ENCODE data around the gene CLASP1.
"Not testable (repeated sequence)": the region's sequence is repeated elsewhere in the genome, so short reads cannot be mapped to it uniquely, and the experiment has no call there.

Gene CLASP1

DNA sequence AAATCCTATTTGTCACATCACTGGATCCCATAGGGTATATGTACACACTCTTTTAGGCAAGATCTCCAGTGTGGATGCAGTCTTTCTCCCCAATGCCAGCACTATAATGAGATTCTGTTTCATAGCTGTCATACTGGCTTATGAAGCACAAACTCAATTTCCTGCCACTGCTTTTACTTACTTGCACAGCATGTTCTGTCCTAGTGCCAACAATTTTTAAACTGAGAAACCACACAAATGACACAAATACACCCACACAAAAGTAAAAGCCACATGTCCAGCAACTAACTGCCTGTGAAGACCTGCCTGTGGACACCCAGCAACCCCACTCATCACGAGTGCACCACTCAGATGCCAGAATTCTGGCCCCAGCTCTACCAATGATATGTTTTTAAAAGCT lies 148.2 kb downstream of the CLASP1 start:
- no peak for DNase-seq

DNA sequence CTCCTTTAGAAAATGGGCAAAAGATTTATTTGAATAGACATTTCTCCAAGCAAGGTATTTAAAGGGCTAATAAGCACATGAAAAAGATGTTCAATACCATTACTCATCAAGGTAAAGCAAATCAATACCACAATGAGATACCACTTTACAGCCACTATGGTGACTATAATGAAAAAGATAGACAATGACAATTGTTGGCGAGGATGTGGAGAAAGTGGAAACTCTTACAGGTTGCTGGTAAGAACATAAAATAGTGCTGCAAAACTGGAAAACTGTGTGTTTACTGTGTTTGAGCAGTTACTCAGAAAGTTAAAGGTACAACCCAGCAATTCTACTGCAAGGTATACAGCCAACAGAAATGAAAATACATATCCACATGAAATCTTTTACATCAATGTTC lies 150.5 kb downstream of the CLASP1 start:
- no peak for DNase-seq

DNA sequence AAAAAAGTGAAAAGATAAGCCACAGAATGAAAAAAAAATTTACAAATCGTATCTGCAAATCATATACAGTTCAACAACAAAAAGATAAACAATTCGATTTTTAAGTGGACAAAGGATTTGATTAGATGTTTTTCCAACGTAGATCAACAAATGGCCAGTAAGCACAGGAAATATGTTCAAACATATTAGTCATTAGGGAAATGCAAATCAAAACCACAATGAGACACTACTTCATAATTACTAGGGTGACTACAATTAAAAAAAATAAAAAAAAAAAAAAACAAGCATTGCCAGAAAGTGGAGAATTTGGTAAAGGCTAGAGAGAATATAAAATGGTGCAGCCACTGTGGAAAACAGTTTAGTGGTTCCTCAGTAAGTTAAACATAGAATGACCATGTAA lies 156.9 kb downstream of the CLASP1 start:
- DNase-seq = no peak

DNA sequence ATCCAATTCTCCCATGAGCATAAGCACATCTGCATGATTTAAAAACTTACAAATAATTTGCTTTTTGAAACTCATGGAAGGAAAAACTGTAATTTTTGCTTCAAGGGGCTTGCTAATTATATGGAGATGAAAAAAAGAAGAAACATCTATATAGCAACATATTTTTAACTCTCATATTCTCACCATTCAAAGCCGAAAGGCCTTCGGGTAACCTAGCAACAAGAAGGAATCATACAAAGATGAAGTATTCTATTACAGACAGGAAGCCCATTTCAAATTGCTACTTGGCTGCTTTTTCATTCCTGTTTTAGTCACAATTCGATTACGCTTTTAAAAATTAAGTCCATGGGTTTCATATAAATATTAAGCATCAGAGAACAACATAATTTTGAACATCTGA lies 157.7 kb downstream of the CLASP1 start:
- no peak for DNase-seq

DNA sequence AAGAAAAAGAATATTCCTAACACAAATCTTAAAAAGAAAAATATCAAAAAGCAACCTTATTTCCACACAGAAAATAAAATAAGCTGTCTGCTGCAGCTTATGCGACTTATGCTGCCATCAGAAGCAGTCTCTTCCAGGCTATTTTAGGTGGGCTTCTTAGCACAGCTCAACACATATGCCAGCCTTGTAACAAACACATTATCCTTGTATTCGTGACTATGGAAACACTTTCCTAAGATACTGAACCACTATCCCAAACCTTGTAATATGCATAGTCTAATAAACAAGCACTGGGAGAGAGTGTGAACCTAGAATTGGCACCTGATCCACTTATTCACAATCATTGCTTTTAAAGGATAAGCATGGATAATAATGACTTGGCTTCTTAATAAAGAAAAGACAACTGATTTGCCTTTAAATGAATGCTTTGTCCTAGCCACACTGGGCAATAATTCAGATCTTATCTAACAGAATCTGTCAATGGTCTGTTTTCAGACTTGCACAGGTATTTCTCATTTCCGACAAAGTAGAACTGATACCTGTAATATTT lies 158.6 kb downstream of the CLASP1 start:
- DNase-seq = no peak

DNA sequence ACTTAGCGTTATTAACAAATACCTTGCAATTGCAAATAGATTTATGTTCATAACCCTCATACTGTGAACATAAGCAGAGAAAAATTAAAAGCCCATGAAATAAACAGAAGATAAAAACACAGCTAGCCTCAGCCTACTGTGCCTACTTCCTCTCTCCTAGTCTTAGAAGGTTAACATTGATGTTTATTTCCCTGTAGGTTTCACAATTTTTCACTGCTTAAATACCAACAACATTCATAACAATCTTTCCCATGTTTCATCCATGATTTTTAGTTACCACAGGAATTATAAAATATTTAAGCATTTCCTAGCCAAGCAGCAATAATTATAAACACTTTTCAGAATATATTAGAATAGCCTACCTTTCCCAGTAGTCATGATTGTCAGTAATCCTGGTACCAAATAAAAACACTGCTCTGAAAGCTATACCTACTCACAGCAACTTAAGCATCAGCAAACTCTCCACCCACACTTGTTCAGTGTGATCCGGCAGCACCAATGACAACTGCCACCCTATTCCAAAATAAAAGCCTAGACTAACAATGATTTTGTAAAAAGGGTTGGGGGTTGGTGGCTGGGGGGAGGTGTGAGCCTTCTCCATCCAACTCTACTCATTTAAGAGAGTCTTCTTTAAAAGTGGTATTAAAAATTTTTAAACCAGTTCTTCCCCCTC lies 159.2 kb downstream of the CLASP1 start:
- DNase-seq = no peak

DNA sequence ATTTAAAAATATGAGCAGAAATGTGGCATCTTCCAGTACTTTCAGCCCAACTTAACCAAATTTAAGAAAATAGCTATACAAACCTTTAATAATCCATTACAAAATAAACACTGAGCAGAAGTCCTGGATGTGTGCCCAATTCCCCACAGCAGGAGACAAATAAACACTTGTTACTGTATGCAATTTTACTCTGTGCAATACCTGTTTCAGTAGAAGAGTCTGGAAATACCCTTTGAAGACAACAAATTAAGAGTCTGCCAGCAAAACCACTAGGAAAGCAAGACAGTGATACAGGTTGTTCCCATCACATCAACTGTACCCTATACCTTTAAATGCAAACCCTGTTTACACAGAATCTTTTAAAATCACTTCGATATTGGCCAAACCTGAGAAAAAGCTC lies 160.0 kb downstream of the CLASP1 start:
- no peak for DNase-seq

DNA sequence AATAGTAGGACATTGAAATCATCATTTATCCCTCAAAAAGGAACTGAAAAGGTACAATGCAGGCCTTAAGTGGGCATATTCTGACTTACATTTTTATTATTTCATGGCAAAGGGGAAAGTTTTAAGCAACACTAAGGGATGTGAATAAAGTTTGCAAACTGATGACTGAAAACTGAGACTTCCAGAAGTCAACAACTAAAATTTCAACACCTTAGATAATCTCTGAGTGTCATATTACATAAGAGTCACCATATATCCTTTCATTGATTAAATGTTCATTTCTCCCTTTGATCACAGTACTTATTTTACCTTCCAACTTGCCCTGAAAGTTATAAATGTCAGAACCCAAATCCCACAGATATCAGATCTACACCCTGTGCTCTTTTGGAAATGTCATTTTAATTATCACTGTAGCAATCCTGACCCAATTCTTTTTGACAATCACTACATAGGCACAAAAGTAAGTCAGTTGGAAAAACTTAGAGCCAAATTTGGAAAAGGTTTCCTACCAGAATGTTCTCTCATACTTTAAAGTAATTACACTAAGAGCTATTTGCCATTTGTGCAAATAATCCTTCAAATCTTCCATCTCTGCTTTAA lies 163.0 kb downstream of the CLASP1 start:
- no peak for DNase-seq

DNA sequence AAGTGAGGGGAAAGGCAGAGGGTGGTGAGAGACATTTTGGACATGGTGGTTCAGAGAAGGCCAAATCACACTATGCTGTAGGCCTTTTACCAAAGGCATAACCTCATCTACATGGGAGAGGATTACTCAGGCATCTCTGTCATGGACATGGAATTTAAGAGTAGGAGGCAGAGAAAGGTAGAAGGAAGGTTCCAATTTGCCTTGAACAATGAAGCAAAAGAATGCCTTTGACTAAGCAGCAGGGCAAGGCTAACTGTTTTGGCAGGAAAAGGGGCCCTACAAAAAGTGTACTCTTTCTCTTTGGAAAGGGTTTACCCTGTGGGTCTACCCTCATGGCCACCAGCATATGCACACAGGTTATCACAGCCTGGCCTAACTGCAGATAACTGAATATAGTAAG lies 164.2 kb downstream of the CLASP1 start:
- no peak for DNase-seq

DNA sequence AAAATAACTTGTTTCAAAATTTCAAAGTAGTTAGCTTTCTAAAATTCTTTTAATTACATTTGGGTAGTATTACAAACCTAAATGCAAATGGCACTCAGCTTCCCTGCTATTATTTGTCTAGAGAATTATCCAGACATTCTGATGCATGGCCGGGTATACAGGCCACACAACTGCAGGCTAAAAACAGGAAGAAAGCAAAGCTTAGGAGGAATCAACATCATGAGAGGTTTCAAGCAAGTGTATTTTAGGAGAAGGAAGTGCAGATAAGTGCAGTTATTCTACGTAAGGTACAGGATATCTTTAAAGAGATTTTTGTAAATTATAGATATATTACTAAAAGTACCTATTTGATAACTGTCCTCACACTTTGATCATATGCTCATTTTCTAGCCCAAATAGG lies 165.4 kb downstream of the CLASP1 start:
- DNase-seq = no peak

DNA sequence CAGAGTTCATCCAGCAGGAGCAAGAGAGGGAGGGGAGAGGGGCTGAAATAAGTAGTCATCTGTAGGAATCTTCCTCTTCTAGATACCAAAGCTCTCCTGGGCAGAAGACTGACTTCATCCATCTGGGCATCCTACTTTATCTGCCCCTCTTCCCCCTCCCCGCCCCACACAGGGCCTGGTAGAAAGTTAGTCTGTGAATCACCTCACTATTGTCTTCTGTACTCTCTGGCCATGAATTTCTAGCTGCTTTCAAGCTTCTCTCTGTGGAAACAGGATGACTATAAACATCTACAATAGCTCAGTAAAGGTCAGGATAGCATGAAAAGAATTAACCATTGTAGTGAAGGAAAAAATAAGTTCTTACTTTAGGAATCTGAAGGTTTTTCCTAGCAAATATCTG lies 166.2 kb downstream of the CLASP1 start:
- no peak for DNase-seq

DNA sequence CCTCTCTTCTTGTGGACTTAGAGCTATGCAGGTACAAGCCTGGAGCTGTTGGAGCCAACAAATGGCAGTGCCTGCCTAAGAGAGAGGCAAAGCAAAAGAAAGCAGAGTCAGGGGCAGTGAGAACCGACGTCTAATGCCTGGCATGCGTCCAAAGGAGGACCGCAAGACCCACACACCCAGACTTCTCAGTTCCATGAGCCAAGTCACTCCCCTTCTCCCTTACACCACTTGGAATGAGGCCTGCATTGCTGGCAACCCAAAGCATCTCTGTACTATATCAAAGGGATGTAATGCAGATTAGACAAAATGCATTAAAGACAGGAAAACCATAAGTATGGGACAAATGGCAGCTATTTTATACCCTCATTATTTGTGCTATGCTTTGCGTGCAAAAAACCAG lies 168.4 kb downstream of the CLASP1 start:
- no peak for DNase-seq

DNA sequence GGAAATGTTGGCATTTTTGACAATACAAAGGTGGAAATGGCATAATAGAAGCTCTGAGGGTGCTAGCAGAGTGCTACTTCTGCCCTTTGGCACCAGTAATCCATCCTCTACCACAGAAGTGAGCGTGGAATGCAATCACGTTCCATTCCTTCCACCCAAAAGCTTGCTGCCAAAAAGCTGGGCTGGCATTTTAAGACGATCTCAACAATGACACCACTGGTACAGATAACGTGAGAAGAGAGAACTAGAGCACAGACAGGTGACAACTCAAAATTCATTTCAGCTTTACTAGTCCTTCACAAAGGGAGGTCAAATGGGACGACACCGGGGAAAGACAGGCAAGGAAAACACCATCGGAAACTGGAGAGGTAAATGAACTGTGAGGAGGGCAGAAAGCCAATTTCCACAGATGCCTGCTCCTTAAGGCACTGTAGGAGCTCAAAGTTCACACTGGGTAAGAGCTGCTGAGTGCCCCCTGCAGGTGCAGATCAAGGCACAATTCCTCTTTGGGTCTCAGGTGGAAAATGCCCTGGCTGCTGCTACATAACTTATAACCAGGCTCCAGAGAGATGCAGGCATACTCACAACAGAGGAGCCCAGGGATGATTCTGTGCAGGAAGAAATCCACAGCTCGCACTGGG lies 169.3 kb downstream of the CLASP1 start:
- DNase-seq = no peak

DNA sequence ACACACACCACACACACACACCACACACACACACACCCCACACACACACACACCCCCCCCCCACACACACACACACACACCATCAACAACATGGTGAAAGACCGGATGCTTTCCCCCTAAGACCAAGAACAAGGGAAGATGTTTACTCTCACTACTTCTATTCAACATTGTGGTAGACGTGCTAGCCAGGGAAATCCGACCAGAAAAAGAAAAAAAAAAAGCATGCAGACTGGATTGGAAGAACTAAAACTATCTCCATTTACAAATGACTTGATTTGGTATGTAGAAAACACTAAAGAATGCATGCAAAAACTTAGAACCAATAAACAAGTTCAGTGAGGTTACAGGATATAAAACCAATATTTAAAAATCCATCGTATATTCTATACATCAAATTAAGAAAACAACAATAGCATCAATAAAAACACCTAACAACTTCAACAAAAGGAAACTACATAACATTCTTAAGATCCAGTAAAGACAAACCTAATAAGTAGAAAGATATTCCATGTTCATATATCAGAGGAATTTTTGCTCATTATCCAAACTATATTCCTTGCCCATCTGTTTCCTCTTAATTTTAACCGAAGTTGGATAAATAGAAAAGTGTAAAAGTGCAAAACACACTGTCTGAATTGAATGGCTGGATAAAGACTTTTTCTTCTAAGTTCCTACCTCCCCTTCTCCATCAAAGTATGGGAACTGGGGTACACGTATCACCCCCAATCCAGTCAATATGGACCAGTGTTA lies 170.1 kb downstream of the CLASP1 start:
- DNase-seq = no peak

DNA sequence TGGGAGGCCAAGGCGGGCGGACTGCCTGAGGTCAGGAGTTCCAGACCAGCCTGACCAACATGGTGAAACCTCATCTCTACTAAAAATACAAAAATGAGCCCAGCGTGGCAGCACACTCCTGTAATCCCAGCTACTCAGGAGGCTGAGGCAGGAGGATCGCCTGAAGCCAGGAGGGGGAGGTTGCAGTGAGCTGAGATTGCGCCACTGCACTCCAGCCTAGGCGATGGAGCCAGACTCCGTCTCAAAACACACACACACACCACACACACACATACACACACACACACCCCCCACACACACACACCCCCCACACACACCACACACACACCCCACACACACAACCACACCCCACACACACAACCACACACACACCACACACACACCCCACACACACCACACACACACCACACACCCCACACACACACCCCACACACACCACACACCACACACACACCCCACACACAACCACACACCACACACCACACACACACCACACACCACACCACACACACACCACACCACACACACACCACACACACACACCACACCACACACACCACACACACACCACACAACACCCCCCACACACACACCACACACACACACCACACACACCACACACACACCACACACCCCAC lies 170.8 kb downstream of the CLASP1 start:
- not testable (repeated sequence) for DNase-seq

DNA sequence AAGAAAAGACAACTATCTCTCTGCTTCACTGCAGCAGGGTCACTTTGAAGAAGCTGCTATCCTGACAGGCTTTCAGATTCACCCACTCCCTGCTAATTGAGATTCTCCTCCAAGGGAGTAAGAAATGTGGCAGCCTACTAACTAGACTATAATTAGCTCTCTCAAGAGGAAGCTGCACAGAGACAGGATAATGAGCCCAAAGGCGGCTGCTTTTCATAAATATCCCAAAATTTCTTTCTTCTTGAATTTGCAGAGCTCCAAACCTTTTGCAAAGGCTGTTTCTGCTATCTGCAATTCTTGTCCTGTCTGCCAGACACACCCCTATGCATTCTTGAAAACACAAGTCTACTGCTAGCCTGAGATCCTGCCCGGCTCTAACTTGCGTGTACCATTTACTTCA lies 172.6 kb downstream of the CLASP1 start:
- DNase-seq = no peak

DNA sequence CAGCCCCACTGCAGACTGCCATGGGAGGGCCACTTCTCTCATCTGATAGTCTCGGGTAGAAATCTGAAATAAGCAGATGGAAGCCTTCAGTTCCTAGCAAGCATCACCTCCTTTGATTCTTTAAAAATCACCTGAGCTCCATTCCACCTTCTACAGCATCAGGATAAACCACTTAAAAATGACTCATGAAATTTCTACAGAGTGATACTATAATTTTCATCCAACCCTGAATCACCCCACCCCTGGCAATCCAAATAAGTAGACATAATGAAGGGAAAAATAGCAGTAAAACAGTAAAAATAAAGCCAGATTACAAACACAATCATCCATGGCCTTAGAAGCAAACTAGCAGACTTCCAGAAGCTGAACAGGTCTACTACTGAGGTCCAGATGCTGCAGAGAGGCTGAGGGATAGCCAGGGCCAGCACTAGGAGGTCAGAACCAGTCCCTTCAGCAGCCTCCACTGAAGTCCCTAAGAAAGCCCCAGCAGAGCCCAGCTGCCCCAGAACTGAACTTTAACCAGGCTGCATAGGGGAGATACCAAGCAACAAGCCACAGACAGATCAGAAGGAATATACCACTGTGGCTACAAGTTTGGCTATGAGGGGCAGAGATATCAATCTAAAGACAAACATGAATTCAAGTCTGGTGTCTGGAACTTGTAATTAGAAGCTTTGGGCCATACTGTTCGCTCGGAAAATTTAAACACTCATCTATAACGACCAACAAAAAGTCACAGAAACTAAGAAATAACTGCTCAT lies 173.3 kb downstream of the CLASP1 start:
- DNase-seq = no peak

DNA sequence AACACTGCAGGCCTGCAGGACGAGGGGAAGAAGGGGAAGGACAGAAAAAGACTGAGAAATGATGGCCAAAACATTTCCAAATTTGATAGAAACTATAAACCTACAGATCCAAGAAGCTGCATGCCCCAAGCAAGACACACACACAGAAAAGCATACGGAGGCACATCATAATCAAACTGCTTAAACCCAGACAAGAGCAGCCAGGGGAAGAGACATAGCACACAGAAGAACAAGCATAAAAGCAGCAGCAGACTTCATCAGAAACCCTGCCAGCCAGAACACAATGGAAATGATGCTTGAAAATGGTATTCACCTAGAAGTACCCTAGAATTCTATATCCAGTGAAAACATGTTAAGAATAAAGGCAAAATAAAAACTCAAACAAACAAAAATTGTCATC lies 175.8 kb downstream of the CLASP1 start:
- no peak for DNase-seq

DNA sequence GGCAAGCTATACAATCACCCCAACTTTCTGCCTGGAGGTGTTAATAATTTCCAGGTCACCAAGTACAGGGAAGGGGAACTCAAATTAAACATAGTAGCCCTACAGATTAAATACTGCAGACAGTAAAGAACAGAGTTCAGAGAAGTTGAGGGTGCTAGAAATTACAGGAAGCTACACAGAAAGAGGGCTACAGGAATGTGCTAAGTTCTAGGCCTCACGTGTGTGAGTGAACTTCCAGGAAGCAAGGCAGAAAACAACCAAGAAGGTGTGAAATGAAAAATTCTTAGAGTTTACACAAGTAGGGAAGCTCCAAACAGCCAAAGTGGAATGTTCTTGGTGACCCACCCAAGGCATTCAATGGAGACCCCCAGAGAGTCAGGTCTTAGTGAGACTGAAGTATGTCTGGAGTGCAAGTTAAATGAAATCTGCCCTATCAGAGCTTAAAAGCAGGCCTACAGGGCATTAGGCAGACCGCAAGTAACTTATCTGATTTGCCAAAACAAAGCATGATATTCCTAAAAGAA lies 176.7 kb downstream of the CLASP1 start:
- no peak for DNase-seq

DNA sequence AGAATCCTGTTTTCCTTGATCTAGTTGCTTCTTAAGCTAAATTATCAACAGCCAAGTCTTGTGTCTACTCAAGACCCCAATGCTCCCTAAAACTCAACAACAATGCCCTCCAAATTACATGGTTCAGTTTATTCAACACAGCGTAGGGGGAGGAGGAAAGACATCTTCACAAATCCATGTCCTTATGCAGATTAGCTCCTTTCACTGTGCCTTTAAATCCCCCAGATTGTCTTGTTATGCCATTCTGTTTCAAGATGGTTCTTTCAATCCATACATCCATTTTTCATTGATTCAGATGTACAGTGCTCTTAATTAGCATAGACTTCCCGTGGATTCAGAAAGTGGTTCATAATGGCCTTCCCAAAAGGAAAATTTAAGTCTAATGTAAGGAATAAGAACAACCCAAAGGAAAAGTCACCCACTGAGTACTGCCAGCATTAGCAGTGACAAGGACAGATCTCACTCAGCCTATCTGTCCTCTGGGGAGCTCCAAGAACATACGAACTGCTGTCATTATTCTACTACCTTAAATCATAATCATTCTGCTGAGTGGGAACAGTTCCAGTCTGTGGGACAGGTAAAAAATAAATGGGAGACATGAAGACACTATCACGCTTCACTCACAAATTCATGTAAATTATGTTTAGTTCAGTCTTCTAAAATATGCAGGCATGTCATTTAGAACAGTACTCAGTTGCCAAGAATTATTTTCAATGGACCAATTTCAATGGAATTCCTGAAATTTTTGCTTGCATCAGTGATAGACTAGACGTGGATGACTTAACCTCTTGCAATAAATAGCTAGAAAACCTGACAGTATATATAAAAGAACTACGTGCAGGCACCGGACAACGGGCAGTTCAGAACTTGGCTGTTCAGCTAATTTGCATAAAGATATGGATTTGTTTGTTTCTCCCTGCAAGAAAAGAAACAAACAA lies 177.5 kb downstream of the CLASP1 start:
- DNase-seq = no peak

DNA sequence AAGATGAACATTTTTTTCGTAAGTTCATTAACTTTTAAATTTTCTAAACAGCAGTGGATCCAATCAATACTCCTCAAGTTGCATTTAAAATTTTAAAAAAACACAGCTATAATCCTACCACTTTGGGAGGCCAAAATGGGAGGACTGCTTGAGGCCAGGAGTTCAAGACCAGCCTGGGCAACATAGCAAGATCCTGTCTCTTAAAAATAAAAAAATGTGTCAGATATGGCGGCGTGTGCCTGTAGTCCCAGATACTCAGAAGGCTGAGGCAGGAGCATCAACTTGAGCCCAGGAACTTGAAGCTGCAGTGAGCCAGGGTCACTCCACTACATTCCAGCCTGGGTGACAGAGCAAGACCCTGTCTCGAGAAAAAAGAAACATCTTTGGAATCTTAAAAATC lies 178.3 kb downstream of the CLASP1 start:
- no peak for DNase-seq

Data from activated CD8-positive, alpha-beta memory T cell treated with anti-CD3 and anti-CD28 coated beads for 24 hours (primary cell).